Sigmoid colon (tissue), 7 donors: ENCODE results near the gene SP6. TPM values are rescaled to one million over a fixed set of nuclear protein-coding genes. Genes with fewer than 3 reads are reported as not detected.

ENCODE experiments used
- DNase-seq: peaks from one replicate; pipeline ENCODE4 v3.0.0-alpha.2; 2019
- H3K27ac ChIP-seq, 4 donors: fragments of 200-600 bp; sonication (generic); one replicate each; pipeline ENCODE4 v1.5.1; 2016 to 2019; ENCODE audit warnings: mild to moderate bottlenecking in 1 of 4
- H3K27me3 ChIP-seq, 3 donors: fragments of 200-600 bp; sonication (generic); one replicate each; pipeline ENCODE4 v1.5.1; 2019; ENCODE audit warnings: mild to moderate bottlenecking in 1 of 3
- H3K36me3 ChIP-seq, 4 donors: fragments of 200-600 bp; sonication (generic); one replicate each; pipeline ENCODE4 v1.5.1; 2016 to 2019
- H3K4me1 ChIP-seq, 4 donors: fragments of 200-600 bp; sonication (generic); one replicate each; pipeline ENCODE4 v1.5.1; 2017 to 2019
- H3K4me3 ChIP-seq, 4 donors: fragments of 200-600 bp; sonication (generic); one replicate each; pipeline ENCODE4 v1.5.1; 2017 to 2019; ENCODE audit warnings: mild to moderate bottlenecking in 2 of 4, moderate library complexity in 1 of 4
- H3K9me3 ChIP-seq, 4 donors: fragments of 200-600 bp in 3 of 4; sonication (generic) in 3 of 4; one replicate each; pipeline versions ENCODE4 v1.5.1 to v1.6.1; 2013 to 2019
- EP300 ChIP-seq, 4 donors: sonication (generic); formaldehyde crosslinking; IDR thresholded peaks; one replicate each; pipeline ENCODE4 v1.6.1; 2017; ENCODE audit warnings: antibody characterized with exemption in 4 of 4
- POLR2A ChIP-seq, 2 donors: fragments of 450-650 bp; IDR thresholded peaks; one replicate each; pipeline ENCODE4 v1.6.1; 2016; ENCODE audit warnings: antibody characterized with exemption in 2 of 2, mild to moderate bottlenecking in 2 of 2, moderate library complexity in 2 of 2
- POLR2AphosphoS5 ChIP-seq, 4 donors: sonication (generic); formaldehyde crosslinking; IDR thresholded peaks; one replicate each; pipeline ENCODE4 v1.6.1; 2017; ENCODE audit warnings: antibody characterized with exemption in 4 of 4
- WGBS, 2 donors: extraction: QIAGEN DNeasy Blood & Tissue Kit; methylation state at CpG; one replicate each; pipeline ENCODE4 v1.1.7; 2013; 5-methylcytosine and 5-hydroxymethylcytosine counted together
- intact Hi-C: fragments of 100-400 bp; cut with DNase I; formaldehyde crosslinking; loops from one replicate; pipeline ENCODE4 v1.15.1; 2023
- polyA plus RNA-seq, 3 donors: library from polyadenylated mRNA; stranded (reverse); fragments of 200-250 nt; gene quantifications; one replicate each; pipeline ENCODE4 v1.2.3, GENCODE V29; 2013
- total RNA-seq, 4 donors: library from RNA; depleted of rRNA; stranded (reverse); fragments of >200 nt; gene quantifications; one replicate each; pipeline ENCODE4 v1.1.0, GENCODE V29; 2016
- TF ChIP-seq, protein P1 (sequence below), 4 experiments: fragments of 450-650 bp in 3 of 4; fragments of 200-600 bp in 1 of 4; IDR thresholded peaks; one replicate each; pipeline ENCODE4 v1.5.1; 2016 to 2019; ENCODE audit warnings: antibody characterized with exemption in 4 of 4, mild to moderate bottlenecking in 3 of 4, moderate library complexity in 2 of 4
- donor health status: healthy with polysubstance abuse.
- donor health status: Bipolar disorder and iron deficiency.
- donor health status: healthy.

Gene SP6
- total and polyA plus RNA-seq, 7 donors = 0.16 to 18.8 (median 2.3) TPM; not detected in 3

DNA sequence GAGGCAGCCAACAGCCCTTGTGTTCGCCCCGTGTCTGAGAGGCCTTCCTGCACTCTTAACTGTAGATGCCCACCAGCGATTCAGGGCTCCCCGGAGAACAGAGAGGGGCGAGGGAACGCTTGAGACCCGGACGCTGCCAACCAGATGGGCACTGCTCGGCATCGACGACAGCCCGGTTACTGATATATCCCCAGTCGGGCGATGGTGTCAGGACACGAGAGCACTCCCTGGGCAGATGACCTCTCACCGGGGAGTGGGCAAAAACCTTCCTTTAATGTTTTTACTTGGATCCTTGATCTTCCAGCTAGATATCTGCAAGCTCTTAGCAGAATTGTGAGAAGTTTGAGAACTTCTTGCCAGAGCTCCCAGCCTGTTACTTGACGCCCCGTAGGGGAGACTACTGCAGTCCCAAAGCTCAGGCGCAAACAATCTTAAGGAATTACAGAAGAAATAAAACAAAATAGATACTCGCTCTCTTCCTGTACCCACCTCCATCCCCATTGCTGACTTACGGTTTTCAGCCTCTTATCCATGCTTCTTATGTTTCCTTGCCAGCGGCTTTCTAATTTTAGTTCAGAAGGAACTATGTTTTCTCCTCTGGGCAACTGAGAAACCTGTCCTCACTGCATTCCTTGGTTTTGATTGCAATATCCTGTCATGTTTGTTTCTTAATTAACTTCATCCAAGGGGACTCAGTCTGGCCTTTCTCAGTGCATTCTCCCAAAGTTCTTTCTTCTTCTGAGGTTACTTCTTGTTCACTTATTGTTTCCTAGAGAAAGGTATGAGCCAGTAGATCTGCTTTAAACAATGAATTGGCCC, 45.9 kb upstream of the SP6 start:
- no peak for TF ChIP-seq POLR2AphosphoS5 (IDR thresholded peaks at IDR 0.05)
- TF ChIP-seq EP300 (IDR thresholded peaks at IDR 0.05) = no peak
- TF ChIP-seq, protein P1, sequence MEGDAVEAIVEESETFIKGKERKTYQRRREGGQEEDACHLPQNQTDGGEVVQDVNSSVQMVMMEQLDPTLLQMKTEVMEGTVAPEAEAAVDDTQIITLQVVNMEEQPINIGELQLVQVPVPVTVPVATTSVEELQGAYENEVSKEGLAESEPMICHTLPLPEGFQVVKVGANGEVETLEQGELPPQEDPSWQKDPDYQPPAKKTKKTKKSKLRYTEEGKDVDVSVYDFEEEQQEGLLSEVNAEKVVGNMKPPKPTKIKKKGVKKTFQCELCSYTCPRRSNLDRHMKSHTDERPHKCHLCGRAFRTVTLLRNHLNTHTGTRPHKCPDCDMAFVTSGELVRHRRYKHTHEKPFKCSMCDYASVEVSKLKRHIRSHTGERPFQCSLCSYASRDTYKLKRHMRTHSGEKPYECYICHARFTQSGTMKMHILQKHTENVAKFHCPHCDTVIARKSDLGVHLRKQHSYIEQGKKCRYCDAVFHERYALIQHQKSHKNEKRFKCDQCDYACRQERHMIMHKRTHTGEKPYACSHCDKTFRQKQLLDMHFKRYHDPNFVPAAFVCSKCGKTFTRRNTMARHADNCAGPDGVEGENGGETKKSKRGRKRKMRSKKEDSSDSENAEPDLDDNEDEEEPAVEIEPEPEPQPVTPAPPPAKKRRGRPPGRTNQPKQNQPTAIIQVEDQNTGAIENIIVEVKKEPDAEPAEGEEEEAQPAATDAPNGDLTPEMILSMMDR (IDR thresholded peaks at IDR 0.05) = no peak
- TF ChIP-seq POLR2A (IDR thresholded peaks at IDR 0.05) = no peak
- H3K27ac ChIP-seq = peak overlapping the region; percentile 98 to 99 (median 98)
- H3K9me3 ChIP-seq = no peaks in the 10 kb centered on the region
- H3K4me1 ChIP-seq = peaks cover 0 to 33% (median 25%) of the 10 kb centered on the region in 4 donors
- H3K36me3 ChIP-seq = no peaks in the 10 kb centered on the region
- DNase-seq = no peak
- H3K27me3 ChIP-seq = no peaks in the 10 kb centered on the region
- H3K4me3 ChIP-seq = peak overlapping the region; percentile 76 to 93 (median 86)
- WGBS, 2 donors = 1 to 2% methylated on average over 22 of the region's 22 CpGs
- intact Hi-C loops = loop anchor here (2.0 to 5.0 kb wide), 2 partner anchors 44 to 125 kb away; partner anchors contain the start of gene PNPO

DNA sequence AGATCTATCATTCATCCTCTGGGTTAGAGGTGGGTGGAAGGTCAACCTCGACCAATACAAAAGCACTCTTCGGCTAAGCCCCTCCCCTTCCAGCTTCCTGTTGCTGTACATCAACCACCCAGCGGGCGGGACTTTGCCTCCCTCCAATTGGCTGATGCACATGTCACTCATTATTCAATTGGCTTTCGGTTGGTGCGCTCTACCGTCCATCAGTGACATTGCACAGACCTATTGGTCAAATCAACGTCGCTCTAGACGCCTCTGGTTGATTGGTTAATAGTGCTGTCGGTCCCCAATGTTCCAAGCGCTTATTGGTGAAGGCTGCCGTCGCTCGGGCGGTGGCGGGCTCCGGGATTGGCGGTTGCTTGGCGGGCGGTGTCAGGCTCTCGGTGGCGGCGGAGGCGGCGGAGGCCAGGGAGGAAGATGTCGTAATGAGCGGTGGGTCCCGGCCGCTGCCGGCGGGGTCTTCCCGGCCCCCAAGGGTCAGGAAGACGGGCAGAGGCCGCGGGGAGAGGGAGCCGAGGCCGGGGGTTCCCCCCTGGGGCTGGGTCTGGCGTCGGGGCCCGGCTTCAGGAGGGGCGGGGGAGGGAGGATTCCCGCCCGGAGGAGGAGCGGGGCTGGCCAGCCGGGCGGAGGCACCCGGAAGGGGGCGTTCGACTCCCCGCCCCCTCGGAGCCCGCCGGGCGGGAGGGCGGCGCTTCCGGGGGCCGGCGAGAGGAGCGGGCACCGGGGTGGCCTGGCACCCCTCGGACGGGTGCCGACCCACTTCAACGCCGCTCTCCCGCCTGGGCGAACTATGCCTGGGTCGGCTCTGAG, 45.1 kb upstream of the SP6 start, which contains the start of gene SP2:
SP2 (plus strand) TSS at position 381 of the 816 bp plus-strand sequence; CDS start at position 432, 51 bp downstream.
- Histone ChIP-seq H3K27ac (peak within 1 kb of the TSS; percentile 98 to 99 (median 98)), H3K27me3 (no peaks in the 10 kb centered on the region), H3K4me3 (peak within 1 kb of the TSS; percentile 76 to 93 (median 86)), H3K4me1 (peaks cover 0 to 33% (median 25%) of the 10 kb centered on the region in 4 donors), H3K36me3 (no peaks in the 10 kb centered on the region), H3K9me3 (no peaks in the 10 kb centered on the region)
- WGBS, 2 donors = 0 to 1% methylated on average over 70 of the region's 70 CpGs
- DNase-seq = peak; percentile 100
- TF ChIP-seq POLR2AphosphoS5 (IDR thresholded peaks at IDR 0.05) (peak; percentile 73 to 96 (median 87)), EP300 (IDR thresholded peaks at IDR 0.05) (no peak), POLR2A (IDR thresholded peaks at IDR 0.05) (peak; percentile 69 to 70)
- TF ChIP-seq, protein P1 (IDR thresholded peaks at IDR 0.05) = no peak
- intact Hi-C loops = loop anchor here (1.0 to 5.0 kb wide), 3 partner anchors 45 to 126 kb away; partner anchors contain the start of genes CDK5RAP3 and PNPO

DNA sequence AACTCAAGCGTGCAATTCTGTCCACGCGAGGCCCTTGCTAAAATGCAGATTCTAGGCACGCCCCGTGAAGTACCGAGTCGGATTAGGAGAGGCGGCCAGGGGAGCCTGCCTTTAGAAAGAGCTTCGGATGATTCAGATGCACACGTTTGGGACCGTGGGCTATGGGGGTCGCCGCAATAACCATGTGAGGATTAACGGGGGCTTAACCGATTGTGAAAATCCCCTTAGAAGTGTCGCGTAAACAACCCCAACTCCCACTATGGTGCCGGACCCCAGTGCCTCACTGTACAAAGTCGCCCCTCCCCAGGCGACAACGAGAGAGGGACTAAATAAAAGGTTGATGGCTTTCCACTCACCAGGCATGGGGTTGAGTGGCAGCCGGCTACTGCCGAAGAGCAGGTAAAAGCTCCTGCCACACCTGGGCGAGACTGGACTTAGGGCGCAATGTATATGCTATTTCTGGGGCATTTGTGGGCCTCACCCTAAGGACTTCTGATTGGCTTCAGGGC, 44.4 kb upstream of the SP6 start:
- no peak for DNase-seq
- Histone ChIP-seq H3K36me3 (no peaks in the 10 kb centered on the region), H3K9me3 (no peaks in the 10 kb centered on the region), H3K4me3 (peak overlapping the region; percentile 59 to 88 (median 74)), H3K27me3 (no peaks in the 10 kb centered on the region), H3K4me1 (peaks cover 0 to 33% (median 25%) of the 10 kb centered on the region in 4 donors), H3K27ac (peak overlapping the region; percentile 88 to 98 (median 96))
- intact Hi-C loops = loop anchor here (1.0 to 5.0 kb wide), 2 partner anchors 76 to 127 kb away; partner anchors contain the start of gene CDK5RAP3
- WGBS, 2 donors = 0% methylated on average over 25 of the region's 25 CpGs
- TF ChIP-seq POLR2AphosphoS5 (IDR thresholded peaks at IDR 0.05) = peak; percentile 84 to 97 (median 90)
- peak; percentile 58 to 95 for TF ChIP-seq POLR2A (IDR thresholded peaks at IDR 0.05)
- no peak for TF ChIP-seq EP300 (IDR thresholded peaks at IDR 0.05)
- TF ChIP-seq, protein P1 (IDR thresholded peaks at IDR 0.05) = no peak
